Heart left ventricle (tissue), 13 donors: ENCODE measurements around the gene CYP3A4.

ENCODE experiments used
- CTCF ChIP-seq, 12 donors: fragments of 200-600 bp; sonication (generic) in 4 of 12; IDR thresholded peaks; one replicate each; pipeline versions ENCODE4 v1.5.0 to v1.8.0; 2018 to 2022; ENCODE audit warnings: antibody characterized with exemption in 12 of 12, mild to moderate bottlenecking in 5 of 12
- POLR2A ChIP-seq, 2 donors: fragments of 450-650 bp; IDR thresholded peaks; one replicate each; pipeline ENCODE4 v1.6.1; 2017; ENCODE audit warnings: antibody characterized with exemption in 2 of 2, mild to moderate bottlenecking in 2 of 2, moderate library complexity in 2 of 2
- donor health status: ischemic (EF 13 %, LVEDD 7.1; RV severe dilation, severe dysfunction).
- donor health status: DM: no; HTN: yes; CAD: no.
- donor health status: DM: no; HTN: no; CAD: no.
- donor health status: ischemic (EF 25% LVEDD 6.9; RV normal size, moderate dysfunction).
- donor health status: ischemic (EF 25% LVEDD 5.7; RV mildly dilated, moderate dysfunction).
- donor health status: ischemic (EF 35%, LVEDD 5.7; RV mildly dilated, moderate dysfunction).
- donor health status: nonischemic (EF 11% LVEDD 7.7; RV severe dilation, severe dysfunction).
- donor health status: DM: yes; HTN: yes; CAD: no.
- donor health status: PGD.
- donor health status: ischemic (EF 29% LVEDD 5.4; RV normal size, mild dysfunction).
- donor health status: nonischemic (EF 23%, LVEDD 6.1; RV moderate dilation, normal function).

- TF ChIP-seq POLR2A (IDR thresholded peaks at IDR 0.05): no peak
- TF ChIP-seq CTCF (IDR thresholded peaks at IDR 0.05): no peak
Observed at GRCh38 chr7:99825452-99825851, 41.5 kb upstream of the CYP3A4 start.
